A549 treated with GW870086 at 1 μM for 4 hours (cell line): ENCODE measurements around the gene TJP2. TPM values are rescaled to one million over a fixed set of nuclear protein-coding genes. Genes with fewer than 3 reads are reported as not detected.

Experiments used
- total RNA-seq: library from RNA; stranded (reverse); fragments of 200-300 nt; extraction: Qiagen RNA extraction; gene quantifications from 5 replicates; pipeline ENCODE4 v1.2.3, GENCODE V29; 2022; ENCODE audit warnings: low read depth

The TJP2 gene
- 3.6 to 6.5 TPM (median 4.8 TPM) in 5 replicates for total RNA-seq

GRCh38 chr9:69173891-69174615 lies at the start of gene TJP2:
TSS of gene TJP2 (plus strand) at chr9:69174277. CDS start at chr9:69174373, 96 bp downstream.

Other genes with a start within 250 kb of the TJP2 start
- not detected in 5 replicates for gene PRKACG, start 160.2 kb upstream of the TJP2 start, total RNA-seq
- gene FXN, start 138.5 kb upstream of the TJP2 start, total RNA-seq = 23.8 to 27.5 TPM (median 25.6 TPM) in 5 replicates
- 0.41 to 0.75 TPM (median 0.58 TPM) in 5 replicates for gene ENTREP1, start 150.9 kb downstream of the TJP2 start, total RNA-seq